ENCODE results near the gene FAM110A.
A peak's percentile ranks its signal among the peaks of the same experiment; 100 is the strongest.
"Not testable (repeated sequence)": the region's sequence is repeated elsewhere in the genome, so short reads cannot be mapped to it uniquely, and the experiment has no call there.

The FAM110A gene

DNA sequence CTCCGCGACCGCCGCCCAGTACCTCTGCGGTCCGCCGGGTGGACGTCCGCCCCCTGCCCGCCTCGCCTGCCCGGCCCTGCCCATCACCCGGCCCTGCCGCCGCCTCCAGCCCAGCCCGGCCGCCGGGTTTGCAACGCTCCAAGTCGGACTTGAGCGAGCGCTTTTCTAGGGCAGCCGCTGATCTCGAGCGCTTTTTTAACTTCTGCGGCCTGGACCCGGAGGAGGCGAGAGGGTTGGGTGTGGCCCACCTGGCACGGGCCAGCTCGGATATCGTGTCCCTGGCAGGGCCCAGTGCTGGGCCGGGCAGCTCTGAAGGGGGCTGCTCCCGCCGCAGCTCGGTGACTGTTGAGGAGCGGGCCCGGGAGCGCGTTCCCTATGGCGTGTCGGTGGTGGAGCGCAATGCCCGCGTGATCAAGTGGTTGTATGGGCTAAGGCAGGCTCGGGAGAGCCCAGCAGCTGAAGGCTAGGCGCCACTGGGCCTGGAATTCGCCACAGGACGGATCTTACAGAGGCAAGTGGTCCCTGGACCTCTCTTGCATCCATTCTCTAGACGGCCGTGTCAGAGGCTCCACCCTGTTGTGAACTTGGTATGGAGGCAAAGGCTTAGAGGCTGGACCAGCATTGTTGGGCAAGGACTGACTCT is 11.8 kb downstream of the FAM110A start:
- DNase-seq: peak in 1 of 2 donors; percentile 20

DNA sequence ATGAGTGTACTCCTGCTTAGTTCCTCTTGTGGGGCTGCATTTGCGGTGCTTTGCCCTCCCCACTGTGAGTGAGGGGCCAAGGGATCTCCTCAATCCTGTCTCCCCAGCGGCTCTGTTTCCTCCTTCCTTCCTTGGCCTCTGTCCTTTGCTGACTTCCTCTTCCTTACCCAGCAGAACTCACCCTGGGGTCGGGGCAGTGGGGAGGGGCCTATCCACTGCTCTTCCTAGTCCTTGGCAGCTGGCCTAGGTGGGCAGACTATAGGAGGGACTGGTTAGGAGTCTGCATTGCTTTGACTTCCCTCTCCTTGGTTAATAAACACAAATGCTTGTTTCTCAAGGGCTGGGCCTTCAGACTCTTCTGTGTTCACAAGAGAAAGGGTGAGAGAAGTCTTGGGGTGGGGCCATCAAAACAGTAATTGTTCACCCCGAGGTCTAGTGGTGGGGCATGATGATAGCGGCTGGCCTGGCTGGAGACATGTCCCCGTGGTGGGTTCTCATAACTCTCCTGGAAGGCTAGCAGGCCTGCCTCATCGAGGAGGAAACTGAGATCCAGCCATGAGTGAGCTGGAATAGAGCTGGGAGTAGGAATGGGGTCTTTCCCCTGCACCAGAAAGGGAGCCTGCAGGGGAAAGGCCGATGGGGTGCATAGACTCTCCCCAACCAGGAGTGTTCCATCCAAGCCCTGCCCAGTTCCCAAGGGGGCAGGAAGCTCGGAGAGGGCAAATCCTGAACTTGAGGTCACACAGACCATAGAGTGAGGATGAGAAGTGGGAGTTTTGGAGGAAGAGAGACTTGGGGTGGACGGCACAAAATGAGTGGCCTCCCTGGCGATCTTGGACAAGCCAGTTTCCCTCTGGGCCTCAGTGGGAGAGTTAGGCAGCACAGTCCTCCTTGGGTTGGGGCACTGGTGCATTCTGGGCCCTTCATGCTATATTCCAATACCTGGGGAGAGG is 12.7 kb downstream of the FAM110A start:
- DNase-seq: no peak

DNA sequence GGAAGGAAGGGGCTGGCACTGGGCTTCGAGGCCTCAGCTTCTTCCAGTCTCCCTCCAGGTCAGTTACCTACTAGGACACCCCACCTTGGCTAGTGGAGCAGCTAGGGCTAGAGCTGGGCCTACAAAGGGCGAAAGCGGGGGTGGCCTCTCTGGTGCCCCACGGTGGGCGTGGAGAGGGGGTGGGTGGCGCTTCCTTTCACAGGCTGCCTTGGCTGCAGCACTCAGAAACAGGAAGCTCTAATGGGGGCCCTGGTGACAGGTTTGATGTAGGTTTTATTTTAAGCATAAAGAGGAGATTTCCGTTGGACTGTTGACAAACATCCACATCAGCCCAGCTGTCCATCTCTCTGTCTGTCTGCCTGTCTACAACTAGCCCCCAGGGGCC is 13.4 kb downstream of the FAM110A start:
- peak; percentile 60 to 61 for DNase-seq

DNA sequence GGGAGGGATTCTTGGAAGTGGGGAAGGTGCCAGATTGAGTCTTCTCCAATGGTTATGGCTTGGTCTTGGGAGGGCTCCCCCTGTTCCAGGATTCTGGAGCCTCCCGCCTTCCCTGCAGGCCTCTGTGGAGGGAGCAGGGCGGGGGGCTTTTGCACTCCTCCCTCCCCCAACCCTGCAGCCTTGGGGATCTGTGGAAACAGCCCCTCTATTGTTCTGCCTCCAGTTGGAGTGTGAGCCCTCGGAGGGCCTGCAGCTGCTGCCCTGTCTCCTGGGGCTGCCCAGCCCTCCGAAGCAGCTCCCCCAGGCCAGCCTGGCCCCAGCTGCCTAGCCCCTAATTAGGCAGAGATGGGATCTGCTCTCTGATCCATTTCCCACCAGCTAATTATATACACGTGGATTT is 14.7 kb downstream of the FAM110A start:
- no peak for DNase-seq

DNA sequence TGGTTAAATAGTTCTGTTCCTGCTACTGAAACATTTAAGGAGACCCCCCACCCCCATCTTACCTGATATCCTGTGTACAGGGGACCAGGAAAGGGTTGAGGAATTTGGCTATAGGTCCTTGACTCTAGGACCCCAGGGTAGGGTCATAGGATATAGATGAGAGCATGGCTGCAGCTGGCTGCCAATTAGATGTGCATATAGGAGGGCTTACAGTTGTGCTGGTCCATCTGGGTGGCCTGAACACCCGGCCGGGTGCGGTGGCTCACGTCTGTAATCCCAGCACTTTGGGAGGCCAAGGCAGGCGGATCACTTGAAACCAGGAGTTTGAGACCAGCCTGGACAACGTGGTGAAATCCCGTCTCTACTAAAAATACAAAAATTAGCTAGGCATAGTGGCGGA is 15.2 kb downstream of the FAM110A start:
- DNase-seq: not testable (repeated sequence)

DNA sequence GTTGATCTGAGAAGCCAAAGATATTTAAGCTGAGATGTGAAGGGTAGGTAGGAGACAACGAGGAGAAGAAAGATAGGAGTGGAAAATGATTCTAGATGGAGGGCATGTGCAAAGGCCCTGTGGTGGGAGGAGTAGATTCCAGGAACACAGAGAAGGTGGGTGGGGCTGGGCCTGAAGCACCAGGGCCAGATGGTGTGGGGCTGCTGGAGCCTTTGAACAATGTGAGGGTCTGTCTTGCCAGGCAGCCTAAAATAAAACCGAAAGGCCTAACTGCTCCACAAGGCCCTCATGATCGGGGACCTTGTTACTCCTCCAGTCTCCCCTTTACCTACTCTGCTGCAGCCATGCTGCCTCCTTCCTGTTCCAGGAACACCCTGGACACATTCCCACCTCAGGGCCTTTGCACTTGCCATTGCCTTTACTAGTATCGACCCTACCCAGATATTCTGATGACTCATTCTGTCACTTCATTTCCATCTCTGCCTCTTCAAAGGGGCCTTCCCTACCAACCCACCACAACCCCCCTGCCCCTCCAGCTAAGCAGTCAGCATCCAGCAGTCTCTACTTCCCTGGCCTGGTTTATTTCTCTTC is 20.0 kb downstream of the FAM110A start:
- DNase-seq: no peak

DNA sequence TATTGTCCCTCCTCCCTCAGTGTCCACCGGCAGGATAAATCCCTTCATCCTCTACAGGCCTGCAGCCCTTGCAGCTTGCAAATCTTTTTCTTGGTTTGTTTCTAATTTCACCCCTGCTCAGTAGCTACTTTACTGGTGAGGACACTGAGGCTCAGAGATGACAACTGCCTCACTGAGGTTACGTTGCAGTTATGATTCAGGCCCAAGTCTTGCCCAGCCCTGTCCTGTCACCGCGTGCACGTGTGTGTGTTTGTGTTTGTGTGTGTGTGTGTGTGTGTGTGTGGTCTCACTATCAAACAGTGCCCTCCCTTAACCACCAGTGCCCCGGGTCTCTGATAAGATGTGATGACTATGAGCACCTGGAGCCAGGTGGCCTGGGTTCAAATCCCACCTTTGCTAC is 21.1 kb downstream of the FAM110A start:
- no peak for DNase-seq

DNA sequence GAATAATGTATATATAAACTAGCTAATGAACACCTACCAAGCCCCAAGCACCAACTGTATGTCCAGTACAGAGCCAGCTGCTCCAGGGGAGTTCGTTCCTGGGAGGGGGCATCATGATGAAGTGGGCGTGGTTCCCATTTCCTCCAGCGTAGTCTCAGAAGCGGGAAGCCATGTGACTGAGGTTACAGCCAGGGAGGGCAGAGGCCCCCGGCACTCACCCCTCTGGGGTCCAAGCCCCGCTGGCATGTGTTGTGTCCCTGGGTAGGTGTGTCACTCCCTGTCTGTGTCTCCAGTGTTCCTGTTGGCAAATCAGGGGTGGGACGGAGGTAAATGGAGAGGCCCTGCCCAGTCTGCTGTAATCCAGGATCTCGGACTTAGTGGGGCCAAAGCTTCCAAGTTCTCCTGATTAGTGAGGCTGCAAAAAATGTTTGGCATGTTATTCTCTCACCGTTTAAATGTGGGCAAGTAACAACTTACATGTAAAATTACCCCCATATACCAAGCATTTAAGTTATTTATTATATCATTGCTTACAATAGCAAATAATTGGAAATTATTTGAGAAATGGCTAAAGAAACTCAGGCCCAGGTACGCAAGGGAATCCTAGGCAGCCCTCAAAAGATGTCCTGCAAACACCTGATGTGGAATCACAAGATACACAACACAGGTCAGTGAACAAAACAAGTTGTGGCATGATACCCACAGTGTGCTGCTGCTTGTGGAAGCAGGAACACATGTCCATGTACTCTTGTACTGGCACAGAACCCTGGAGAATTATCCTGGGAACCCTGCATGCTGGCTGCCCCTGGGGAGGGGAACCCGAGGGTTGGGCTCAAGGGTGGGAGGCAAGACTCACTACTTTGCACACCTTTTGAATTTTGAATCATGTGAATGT is 22.2 kb downstream of the FAM110A start:
- DNase-seq: no peak

DNA sequence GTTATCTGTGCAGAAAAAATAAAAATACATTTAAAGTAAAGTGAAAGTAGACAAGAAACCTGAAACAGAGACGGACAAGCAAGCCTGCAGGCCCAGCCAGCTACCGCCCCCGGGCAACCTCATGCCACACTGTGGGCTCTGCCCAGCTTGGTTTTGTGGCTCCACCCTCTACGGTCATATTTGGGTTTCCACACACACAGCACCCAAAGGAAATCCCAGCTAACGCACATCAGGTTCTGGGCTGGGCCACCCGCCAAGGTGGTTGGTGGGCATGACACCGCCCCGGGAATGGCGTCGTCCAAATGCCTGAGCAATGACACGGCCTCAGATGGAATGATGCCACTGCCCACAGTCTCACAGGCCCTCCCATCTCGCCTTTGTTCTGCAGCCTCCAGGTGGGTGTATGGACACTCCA is 22.9 kb downstream of the FAM110A start:
- DNase-seq: peak; percentile 55 to 58

DNA sequence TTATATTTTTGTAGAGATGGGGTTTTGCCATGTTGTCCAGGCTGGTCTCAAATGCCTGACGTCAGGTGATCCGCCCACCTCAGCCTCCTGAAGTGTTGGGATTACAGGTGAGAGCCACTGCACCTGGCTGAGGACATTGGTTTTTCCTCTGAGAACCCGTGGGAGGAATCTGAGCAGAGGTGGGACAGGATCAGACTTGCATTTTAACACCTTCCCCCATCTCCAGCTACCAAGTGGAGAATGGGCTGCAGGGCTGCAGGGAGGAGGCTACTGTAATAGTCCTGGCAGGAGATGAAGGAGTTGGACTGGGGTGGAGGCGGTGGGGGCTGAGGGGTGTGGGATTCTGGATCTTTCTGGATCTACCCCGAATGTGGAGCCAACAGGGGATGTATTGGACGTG is 24.5 kb downstream of the FAM110A start:
- no peak for DNase-seq

DNA sequence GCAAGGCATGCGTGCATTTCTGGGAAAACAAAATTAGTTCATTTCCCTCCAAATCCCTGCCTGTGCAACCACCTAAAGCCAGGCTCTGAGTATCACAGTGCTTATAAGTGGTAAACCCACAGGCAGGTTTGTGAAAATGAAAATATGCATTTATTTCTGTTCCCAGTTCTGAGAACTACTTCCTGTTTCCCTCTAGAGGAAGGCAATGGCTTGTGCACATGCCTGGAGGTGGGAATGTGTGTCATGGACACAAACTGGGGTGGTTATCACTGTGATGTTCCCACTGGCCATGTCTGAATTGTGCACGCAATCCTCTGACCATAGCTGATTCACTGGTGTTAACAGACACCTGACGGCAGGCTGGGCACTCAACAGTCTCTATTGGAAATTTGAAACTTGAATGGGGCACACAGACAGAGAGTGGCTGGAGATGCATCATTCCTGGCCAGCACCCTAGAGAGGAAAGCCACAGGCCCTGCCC is 26.3 kb downstream of the FAM110A start:
- no peak for DNase-seq

DNA sequence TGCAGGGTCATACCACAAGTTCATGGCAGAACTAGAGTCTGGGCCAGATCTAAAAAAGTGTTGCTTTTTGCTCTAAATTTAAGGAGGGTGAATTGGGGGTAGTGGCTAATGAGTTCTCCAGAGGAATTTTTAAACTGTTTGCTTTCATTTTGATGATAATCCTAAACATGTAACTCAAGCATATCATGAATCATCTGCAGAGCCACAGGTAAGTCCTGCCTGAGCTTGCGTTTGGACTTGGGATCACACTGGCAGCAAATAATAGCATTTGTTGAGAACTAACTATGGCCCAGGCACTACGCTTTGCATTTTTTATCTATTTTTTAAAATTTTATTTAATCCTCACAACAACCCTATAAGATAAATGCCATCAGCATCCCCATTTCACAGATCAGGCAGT is 27.4 kb downstream of the FAM110A start:
- DNase-seq: no peak

DNA sequence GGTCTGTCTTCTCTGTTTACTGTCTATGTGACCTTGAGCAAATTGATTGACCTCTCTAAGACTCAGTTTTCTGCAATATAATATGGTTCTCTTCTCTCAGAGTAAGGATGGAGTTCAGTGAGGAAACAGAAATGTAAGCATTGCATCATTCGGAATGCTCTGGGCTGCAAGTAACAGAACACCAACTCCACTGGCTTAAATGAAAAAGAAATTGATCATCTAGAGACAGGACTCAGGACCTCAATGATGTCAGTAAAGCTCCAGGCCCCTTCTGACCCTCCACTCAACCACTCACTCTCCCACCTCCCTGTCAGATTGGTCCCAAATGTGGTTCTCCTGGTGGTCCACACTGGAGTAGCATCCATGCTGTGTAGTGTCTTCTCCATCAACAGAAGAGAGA is 31.9 kb downstream of the FAM110A start:
- DNase-seq: no peak

DNA sequence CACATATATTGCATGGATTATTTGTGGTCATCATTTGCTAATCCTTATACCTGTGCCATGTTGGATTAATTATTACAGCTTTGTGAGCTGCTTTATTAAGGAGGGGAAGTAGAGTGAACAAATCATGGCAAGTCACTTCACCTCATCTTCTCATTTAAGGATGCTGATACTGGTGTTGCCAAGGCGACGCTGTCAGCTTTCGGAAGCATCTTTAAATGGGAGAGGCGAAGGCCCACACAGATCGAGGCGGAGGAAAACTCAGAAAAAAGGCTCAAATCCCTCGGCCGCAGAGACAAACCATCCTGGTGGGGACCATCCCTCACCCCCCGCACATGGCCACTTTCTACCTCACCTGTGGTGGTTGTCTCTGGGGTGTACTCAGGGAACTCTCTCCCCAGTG is 34.8 kb downstream of the FAM110A start:
- DNase-seq: no peak

DNA sequence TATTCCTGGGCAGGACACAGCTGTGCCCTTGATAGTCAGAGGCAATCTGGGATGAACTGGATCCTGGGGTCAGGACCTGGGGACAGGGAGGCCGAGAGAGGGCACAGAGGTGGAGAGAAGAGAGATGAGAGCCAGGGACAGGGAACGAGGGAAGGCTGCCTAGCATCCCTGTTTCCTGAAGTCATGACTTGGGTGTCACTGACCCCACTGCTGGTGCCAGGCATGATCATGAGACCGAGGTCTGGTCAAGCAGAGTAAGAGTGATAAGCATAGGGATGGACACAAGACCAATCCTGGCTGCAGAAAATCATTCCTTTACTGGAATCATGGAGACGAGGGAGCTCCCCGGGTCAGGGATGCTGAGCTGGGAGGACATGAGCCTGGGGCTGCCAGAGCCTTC is 36.1 kb downstream of the FAM110A start:
- no peak for DNase-seq

DNA sequence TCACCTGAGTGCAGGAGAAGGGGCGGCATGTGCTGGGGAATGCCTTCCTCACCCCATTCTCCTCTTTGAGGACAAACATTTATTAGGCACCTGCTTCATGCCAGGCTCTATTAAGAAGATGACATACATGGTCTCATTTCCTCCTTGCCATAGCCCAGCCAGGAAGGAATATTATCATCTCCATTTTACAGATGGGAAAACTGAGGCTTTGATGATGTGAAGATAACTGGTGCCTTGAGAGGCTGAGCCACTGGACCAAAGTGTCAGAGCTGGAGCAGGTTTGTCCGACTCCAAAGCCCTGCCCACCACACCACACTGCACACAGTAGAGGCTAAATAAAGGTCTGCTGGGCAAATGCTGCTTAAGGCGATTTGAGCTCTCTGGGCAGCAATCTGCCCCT is 37.2 kb downstream of the FAM110A start:
- DNase-seq: no peak

DNA sequence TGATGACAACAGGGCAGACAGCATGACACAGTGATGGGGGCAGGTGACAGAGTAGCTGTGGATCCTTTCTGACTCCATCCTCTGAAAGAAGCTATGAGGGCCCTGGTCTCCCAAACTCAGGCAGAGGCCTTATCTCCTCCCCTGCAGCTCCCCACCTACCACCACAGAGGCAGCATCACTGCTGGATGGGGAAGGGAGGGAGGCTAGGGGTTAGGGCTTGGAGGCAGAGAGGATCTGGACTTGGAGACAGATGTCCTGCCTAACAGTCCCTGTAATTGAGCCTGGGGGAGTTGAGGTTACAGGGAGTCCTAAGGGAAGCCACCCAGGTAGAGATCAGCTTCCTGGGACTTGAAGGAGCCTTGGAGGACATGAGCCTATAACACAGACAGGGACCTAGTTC is 37.9 kb downstream of the FAM110A start:
- no peak for DNase-seq

DNA sequence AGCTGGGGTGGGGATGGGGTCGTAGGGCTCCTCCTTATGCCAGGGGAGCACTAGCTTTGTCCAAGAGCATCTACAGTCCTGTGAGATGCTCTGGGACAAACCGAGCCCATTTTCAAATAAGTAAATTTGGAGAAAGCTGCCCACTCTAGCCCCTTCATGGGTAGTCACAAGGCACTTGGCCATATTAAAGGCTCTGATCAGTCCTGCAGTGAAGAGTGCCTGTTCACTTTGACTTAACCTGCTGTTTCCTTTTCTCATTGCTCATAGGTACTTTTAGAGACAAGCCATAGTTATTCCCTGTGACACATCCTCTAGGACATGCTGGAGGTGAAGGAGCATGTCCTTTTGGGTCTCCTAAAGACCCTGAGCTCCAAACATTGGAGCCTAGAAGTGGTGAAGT is 38.4 kb downstream of the FAM110A start:
- no peak for DNase-seq

DNA sequence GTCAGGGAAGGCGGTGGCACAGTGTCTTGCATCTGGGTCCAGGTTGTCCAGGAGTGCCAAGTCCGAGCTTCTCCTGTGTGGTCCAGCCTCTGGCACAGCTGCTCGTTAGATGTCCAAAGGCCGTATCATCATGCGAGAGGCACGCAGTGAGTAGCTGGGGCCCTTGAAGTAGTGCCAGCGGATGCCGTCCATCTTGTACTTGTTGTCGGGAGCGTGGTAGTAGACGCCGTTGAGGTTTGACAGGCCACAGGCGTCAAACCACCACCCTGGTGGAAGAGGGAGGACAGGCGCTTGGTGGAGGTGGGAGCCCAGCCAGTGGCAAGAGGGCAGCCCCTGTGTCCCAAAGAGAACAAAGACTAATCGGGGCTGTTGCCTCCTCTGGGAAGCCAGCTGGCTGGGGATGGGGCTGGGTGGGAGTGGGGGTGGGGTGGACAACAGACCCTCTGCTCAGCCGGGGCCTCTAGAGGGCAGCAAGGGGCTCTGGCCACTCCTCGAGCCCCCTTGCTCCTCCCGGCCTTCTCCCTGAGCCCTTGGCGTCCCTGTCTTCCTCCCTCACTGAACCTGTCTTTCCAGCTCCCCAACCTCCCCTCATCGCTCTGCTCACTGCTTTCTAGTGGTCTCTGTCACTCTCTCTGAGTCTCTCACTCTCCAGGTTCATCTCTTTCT is 39.5 kb downstream of the FAM110A start:
- DNase-seq: no peak

DNA sequence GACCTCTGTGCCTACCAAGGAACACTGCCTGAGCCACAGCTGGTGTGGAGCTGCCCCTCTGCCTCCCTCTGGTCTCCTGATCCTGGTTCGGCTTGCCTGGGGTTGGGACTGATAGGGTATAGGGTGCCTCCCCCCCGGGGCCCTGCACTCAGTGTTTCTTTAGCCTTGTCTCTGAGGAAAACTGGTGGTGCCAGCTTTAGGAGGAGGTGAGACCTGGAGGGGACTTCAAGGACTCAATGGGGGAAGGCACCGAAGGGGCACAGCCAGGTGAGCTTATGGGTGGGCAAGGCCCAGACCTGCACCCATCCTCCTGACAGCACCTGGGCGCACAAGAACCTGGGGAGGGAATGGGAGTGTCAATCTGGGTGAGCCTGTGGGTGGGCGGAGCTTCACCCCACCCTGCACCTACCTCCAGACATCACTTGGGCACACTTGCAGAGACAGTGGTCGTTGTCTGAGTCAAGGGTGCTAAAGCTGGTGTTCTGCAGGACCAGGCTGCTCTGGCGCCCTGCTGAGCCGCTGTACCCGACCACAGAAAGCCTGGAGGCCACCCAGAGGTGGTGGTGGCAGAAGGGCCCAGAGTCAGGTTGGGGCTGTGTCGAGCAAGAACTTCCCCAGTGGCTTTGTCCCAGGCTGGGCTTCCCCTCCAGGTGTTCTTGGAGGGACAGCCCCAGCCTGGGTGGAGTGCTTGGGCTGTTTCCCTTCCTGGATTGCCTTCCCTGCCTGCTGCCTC is 40.5 kb downstream of the FAM110A start:
- DNase-seq: no peak

DNA sequence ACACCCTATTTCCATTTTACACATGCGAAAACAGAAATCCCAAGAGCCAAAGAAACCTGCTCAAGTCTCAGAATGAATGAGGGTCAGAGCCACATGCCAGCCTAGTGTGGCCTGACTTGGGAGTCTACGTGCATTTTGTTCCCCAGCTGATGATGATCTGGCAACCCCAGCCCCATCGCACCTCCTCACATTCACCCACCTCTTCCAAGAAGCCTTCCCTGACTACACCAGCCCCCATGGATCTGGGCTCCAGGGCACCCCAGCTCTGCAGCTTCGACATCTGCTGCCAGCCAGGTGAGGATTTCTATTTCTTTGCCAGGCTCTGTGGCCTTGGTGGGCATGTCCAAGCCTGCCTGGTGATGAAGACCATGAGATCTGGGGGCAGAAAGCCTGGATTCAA is 41.6 kb downstream of the FAM110A start:
- DNase-seq: no peak

DNA sequence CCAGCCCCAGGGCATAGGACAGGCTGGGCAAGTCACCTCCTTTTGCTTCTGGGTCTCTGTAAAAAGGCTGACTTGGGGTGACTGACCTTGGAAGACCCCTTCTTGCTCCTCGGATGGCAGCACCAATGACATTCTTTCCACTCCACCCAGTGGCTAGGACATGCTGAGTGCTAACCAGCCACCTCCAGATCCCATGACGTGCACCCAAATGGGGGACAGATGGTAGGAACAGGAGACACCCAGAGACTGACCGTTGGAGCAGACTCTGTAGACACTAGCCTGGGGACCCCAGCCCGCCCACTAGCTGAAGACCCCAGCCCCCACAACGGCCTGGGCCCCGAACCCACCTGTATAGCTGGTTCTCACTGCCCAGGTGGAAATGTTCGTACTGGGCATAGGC is 44.3 kb downstream of the FAM110A start:
- DNase-seq: no peak
